ENCODE data around the gene ABCC8.

The ABCC8 gene

GRCh38 chr11:17515443-17516176, 39.0 kb upstream of the ABCC8 start:
- Histone ChIP-seq H3K27me3 (ENCODE audit: control insufficient read depth in 1 of 2, insufficient read depth in 2 of 2, low read length in 2 of 2) (peaks cover 2 to 3% of the 10 kb centered on the region in 2 donors), H3K9me3 (ENCODE audit: control insufficient read depth in 2 of 2, low read length in 2 of 2) (no peaks in the 10 kb centered on the region), H3K4me3 (ENCODE audit: low read length in 2 of 2) (no peak overlapping the region), H3K36me3 (ENCODE audit: control insufficient read depth in 2 of 2, insufficient read depth in 2 of 2, low read length in 2 of 2) (no peaks in the 10 kb centered on the region), H3K27ac (ENCODE audit: low read length) (no peak overlapping the region), H3K4me1 (ENCODE audit: control insufficient read depth, insufficient read depth, low read length) (no peaks in the 10 kb centered on the region), H3K9ac (ENCODE audit: low read length in 2 of 2) (no peak overlapping the region)

GRCh38 chr11:17514476-17514875, 37.8 kb upstream of the ABCC8 start:
- Histone ChIP-seq H3K27me3 (ENCODE audit: control insufficient read depth in 1 of 2, insufficient read depth in 2 of 2, low read length in 2 of 2) (peaks cover 2 to 6% of the 10 kb centered on the region in 2 donors), H3K9me3 (ENCODE audit: control insufficient read depth in 2 of 2, low read length in 2 of 2) (no peaks in the 10 kb centered on the region), H3K4me3 (ENCODE audit: low read length in 2 of 2) (no peak overlapping the region), H3K4me1 (ENCODE audit: control insufficient read depth, insufficient read depth, low read length) (no peaks in the 10 kb centered on the region), H3K27ac (ENCODE audit: low read length) (no peak overlapping the region), H3K9ac (ENCODE audit: low read length in 2 of 2) (no peak overlapping the region), H3K36me3 (ENCODE audit: control insufficient read depth in 2 of 2, insufficient read depth in 2 of 2, low read length in 2 of 2) (no peaks in the 10 kb centered on the region)

- H3K4me1 ChIP-seq (ENCODE audit: control insufficient read depth, insufficient read depth, low read length), result no peaks in the 10 kb centered on the region
- peaks cover 2 to 6% of the 10 kb centered on the region in 2 donors for H3K27me3 ChIP-seq (ENCODE audit: control insufficient read depth in 1 of 2, insufficient read depth in 2 of 2, low read length in 2 of 2)
- H3K9me3 ChIP-seq (ENCODE audit: control insufficient read depth in 2 of 2, low read length in 2 of 2), result no peaks in the 10 kb centered on the region
- H3K36me3 ChIP-seq (ENCODE audit: control insufficient read depth in 2 of 2, insufficient read depth in 2 of 2, low read length in 2 of 2), result no peaks in the 10 kb centered on the region
- H3K9ac ChIP-seq (ENCODE audit: low read length in 2 of 2), result no peak overlapping the region
- no peak overlapping the region for H3K27ac ChIP-seq (ENCODE audit: low read length)
- H3K4me3 ChIP-seq (ENCODE audit: low read length in 2 of 2), result no peak overlapping the region
These were observed 37.2 kb upstream of the ABCC8 start for GRCh38 chr11:17513853-17514252.

- Histone ChIP-seq H3K9me3 (ENCODE audit: control insufficient read depth in 2 of 2, low read length in 2 of 2) (no peaks in the 10 kb centered on the region), H3K9ac (ENCODE audit: low read length in 2 of 2) (no peak overlapping the region), H3K4me1 (ENCODE audit: control insufficient read depth, insufficient read depth, low read length) (no peaks in the 10 kb centered on the region), H3K27ac (ENCODE audit: low read length) (no peak overlapping the region), H3K36me3 (ENCODE audit: control insufficient read depth in 2 of 2, insufficient read depth in 2 of 2, low read length in 2 of 2) (no peaks in the 10 kb centered on the region), H3K4me3 (ENCODE audit: low read length in 2 of 2) (no peak overlapping the region), H3K27me3 (ENCODE audit: control insufficient read depth in 1 of 2, insufficient read depth in 2 of 2, low read length in 2 of 2) (peaks cover 2 to 6% of the 10 kb centered on the region in 2 donors)
These were observed 35.5 kb upstream of the ABCC8 start for GRCh38 chr11:17512101-17512500.

GRCh38 chr11:17511571-17511970, 34.9 kb upstream of the ABCC8 start:
- Histone ChIP-seq H3K27ac (ENCODE audit: low read length) (no peak overlapping the region), H3K4me1 (ENCODE audit: control insufficient read depth, insufficient read depth, low read length) (no peaks in the 10 kb centered on the region), H3K27me3 (ENCODE audit: control insufficient read depth in 1 of 2, insufficient read depth in 2 of 2, low read length in 2 of 2) (peaks cover 2 to 6% of the 10 kb centered on the region in 2 donors), H3K36me3 (ENCODE audit: control insufficient read depth in 2 of 2, insufficient read depth in 2 of 2, low read length in 2 of 2) (no peaks in the 10 kb centered on the region), H3K9me3 (ENCODE audit: control insufficient read depth in 2 of 2, low read length in 2 of 2) (no peaks in the 10 kb centered on the region), H3K4me3 (ENCODE audit: low read length in 2 of 2) (no peak overlapping the region), H3K9ac (ENCODE audit: low read length in 2 of 2) (no peak overlapping the region)

GRCh38 chr11:17510507-17511206, 34.0 kb upstream of the ABCC8 start:
- H3K4me3 ChIP-seq (ENCODE audit: low read length in 2 of 2), result no peak overlapping the region
- H3K9me3 ChIP-seq (ENCODE audit: control insufficient read depth in 2 of 2, low read length in 2 of 2), result no peaks in the 10 kb centered on the region
- H3K4me1 ChIP-seq (ENCODE audit: control insufficient read depth, insufficient read depth, low read length), result no peaks in the 10 kb centered on the region
- no peak overlapping the region for H3K27ac ChIP-seq (ENCODE audit: low read length)
- H3K36me3 ChIP-seq (ENCODE audit: control insufficient read depth in 2 of 2, insufficient read depth in 2 of 2, low read length in 2 of 2), result no peaks in the 10 kb centered on the region
- H3K27me3 ChIP-seq (ENCODE audit: control insufficient read depth in 1 of 2, insufficient read depth in 2 of 2, low read length in 2 of 2), result peaks cover 2 to 6% of the 10 kb centered on the region in 2 donors
- no peak overlapping the region for H3K9ac ChIP-seq (ENCODE audit: low read length in 2 of 2)

- no peak overlapping the region for H3K4me3 ChIP-seq (ENCODE audit: low read length in 2 of 2)
- H3K27ac ChIP-seq (ENCODE audit: low read length), result no peak overlapping the region
- H3K36me3 ChIP-seq (ENCODE audit: control insufficient read depth in 2 of 2, insufficient read depth in 2 of 2, low read length in 2 of 2), result no peaks in the 10 kb centered on the region
- H3K9me3 ChIP-seq (ENCODE audit: control insufficient read depth in 2 of 2, low read length in 2 of 2), result no peaks in the 10 kb centered on the region
- no peak overlapping the region for H3K9ac ChIP-seq (ENCODE audit: low read length in 2 of 2)
- no peaks in the 10 kb centered on the region for H3K4me1 ChIP-seq (ENCODE audit: control insufficient read depth, insufficient read depth, low read length)
- peaks cover 2 to 6% of the 10 kb centered on the region in 2 donors for H3K27me3 ChIP-seq (ENCODE audit: control insufficient read depth in 1 of 2, insufficient read depth in 2 of 2, low read length in 2 of 2)
These were observed 32.1 kb upstream of the ABCC8 start for GRCh38 chr11:17508791-17509190.

GRCh38 chr11:17508306-17508705, 31.7 kb upstream of the ABCC8 start:
- Histone ChIP-seq H3K9ac (ENCODE audit: low read length in 2 of 2) (no peak overlapping the region), H3K9me3 (ENCODE audit: control insufficient read depth in 2 of 2, low read length in 2 of 2) (no peaks in the 10 kb centered on the region), H3K27ac (ENCODE audit: low read length) (no peak overlapping the region), H3K36me3 (ENCODE audit: control insufficient read depth in 2 of 2, insufficient read depth in 2 of 2, low read length in 2 of 2) (no peaks in the 10 kb centered on the region), H3K4me3 (ENCODE audit: low read length in 2 of 2) (no peak overlapping the region), H3K4me1 (ENCODE audit: control insufficient read depth, insufficient read depth, low read length) (no peaks in the 10 kb centered on the region), H3K27me3 (ENCODE audit: control insufficient read depth in 1 of 2, insufficient read depth in 2 of 2, low read length in 2 of 2) (peaks cover 2 to 6% of the 10 kb centered on the region in 2 donors)

GRCh38 chr11:17507773-17508172, 31.1 kb upstream of the ABCC8 start:
- H3K27me3 ChIP-seq (ENCODE audit: control insufficient read depth in 1 of 2, insufficient read depth in 2 of 2, low read length in 2 of 2), result peaks cover 0 to 6% of the 10 kb centered on the region in 2 donors
- no peaks in the 10 kb centered on the region for H3K36me3 ChIP-seq (ENCODE audit: control insufficient read depth in 2 of 2, insufficient read depth in 2 of 2, low read length in 2 of 2)
- no peak overlapping the region for H3K27ac ChIP-seq (ENCODE audit: low read length)
- H3K9ac ChIP-seq (ENCODE audit: low read length in 2 of 2), result no peak overlapping the region
- no peaks in the 10 kb centered on the region for H3K4me1 ChIP-seq (ENCODE audit: control insufficient read depth, insufficient read depth, low read length)
- H3K4me3 ChIP-seq (ENCODE audit: low read length in 2 of 2), result no peak overlapping the region
- no peaks in the 10 kb centered on the region for H3K9me3 ChIP-seq (ENCODE audit: control insufficient read depth in 2 of 2, low read length in 2 of 2)

GRCh38 chr11:17506942-17507341, 30.3 kb upstream of the ABCC8 start:
- H3K4me1 ChIP-seq (ENCODE audit: control insufficient read depth, insufficient read depth, low read length), result no peaks in the 10 kb centered on the region
- no peaks in the 10 kb centered on the region for H3K9me3 ChIP-seq (ENCODE audit: control insufficient read depth in 2 of 2, low read length in 2 of 2)
- H3K36me3 ChIP-seq (ENCODE audit: control insufficient read depth in 2 of 2, insufficient read depth in 2 of 2, low read length in 2 of 2), result no peaks in the 10 kb centered on the region
- H3K27me3 ChIP-seq (ENCODE audit: control insufficient read depth in 1 of 2, insufficient read depth in 2 of 2, low read length in 2 of 2), result peaks cover 0 to 4% of the 10 kb centered on the region in 2 donors
- no peak overlapping the region for H3K9ac ChIP-seq (ENCODE audit: low read length in 2 of 2)
- H3K4me3 ChIP-seq (ENCODE audit: low read length in 2 of 2), result no peak overlapping the region
- H3K27ac ChIP-seq (ENCODE audit: low read length), result no peak overlapping the region

GRCh38 chr11:17506314-17506713, 29.7 kb upstream of the ABCC8 start:
- Histone ChIP-seq H3K9me3 (ENCODE audit: control insufficient read depth in 2 of 2, low read length in 2 of 2) (no peaks in the 10 kb centered on the region), H3K27ac (ENCODE audit: low read length) (no peak overlapping the region), H3K27me3 (ENCODE audit: control insufficient read depth in 1 of 2, insufficient read depth in 2 of 2, low read length in 2 of 2) (peaks cover 0 to 4% of the 10 kb centered on the region in 2 donors), H3K4me3 (ENCODE audit: low read length in 2 of 2) (no peak overlapping the region), H3K36me3 (ENCODE audit: control insufficient read depth in 2 of 2, insufficient read depth in 2 of 2, low read length in 2 of 2) (no peaks in the 10 kb centered on the region), H3K4me1 (ENCODE audit: control insufficient read depth, insufficient read depth, low read length) (no peaks in the 10 kb centered on the region), H3K9ac (ENCODE audit: low read length in 2 of 2) (no peak overlapping the region)
